Measurements from ENCODE around the gene CMIP.

CMIP gene

DNA sequence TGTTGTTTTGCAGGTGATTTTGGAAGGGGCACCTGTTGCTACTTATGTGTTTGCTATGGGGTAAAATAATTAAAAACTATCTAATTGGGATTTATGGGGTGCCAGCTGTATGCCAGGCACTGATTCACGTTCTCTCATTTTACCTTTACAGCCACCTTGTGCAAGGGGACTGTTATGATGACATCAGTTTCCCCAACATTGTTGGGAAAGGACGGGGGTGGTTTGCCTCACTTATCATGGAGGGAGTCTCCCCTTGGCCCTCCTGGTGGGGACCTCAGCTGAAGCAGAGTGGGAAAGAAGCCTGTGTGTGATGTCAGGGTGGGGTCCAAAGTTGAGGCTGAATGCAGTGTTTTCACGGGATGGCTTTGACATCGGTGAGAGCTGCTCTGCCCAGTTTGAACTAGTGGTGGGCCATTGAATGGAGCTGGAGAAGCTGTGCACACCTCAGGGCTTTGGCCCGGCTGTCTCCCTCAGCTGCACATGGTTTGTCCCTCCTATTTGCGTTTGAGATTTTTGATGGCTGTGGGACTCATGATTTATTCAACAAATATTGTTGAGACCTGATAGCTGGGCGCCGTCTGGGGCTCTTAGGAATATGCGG is 36.1 kb downstream of the CMIP start:
- no peaks in the 10 kb centered on the region for H3K27me3 ChIP-seq
- peaks cover 94 to 100% (median 98%) of the 10 kb centered on the region in 10 experiments for H3K4me1 ChIP-seq
- H3K27ac ChIP-seq: peak overlapping the region; percentile 78 to 98 (median 92)
- H3K4me3 ChIP-seq: peak overlapping the region in 7 of 10 experiments; percentile 7 to 55 (median 37); a peak in 11 of 20 replicates
- no peak for TF ChIP-seq Cebpa-rat (IDR thresholded peaks at IDR 0.05)
- peaks cover 0 to 41% (median 0%) of the 10 kb centered on the region in 11 experiments; a peak in 7 of 22 replicates for H4K20me1 ChIP-seq
- H3K36me3 ChIP-seq: peaks cover 3 to 47% (median 22%) of the 10 kb centered on the region in 11 experiments; a peak in 19 of 22 replicates
- H3K9ac ChIP-seq: peak overlapping the region; percentile 74 to 86 (median 78)
- peak overlapping the region; percentile 81 to 98 (median 92) for H3K4me2 ChIP-seq
- H3K9me3 ChIP-seq (replicated peaks in 1 of 11): peaks cover 0 to 16% (median 12%) of the 10 kb centered on the region in 11 experiments; a peak in 11 of 22 replicates

DNA sequence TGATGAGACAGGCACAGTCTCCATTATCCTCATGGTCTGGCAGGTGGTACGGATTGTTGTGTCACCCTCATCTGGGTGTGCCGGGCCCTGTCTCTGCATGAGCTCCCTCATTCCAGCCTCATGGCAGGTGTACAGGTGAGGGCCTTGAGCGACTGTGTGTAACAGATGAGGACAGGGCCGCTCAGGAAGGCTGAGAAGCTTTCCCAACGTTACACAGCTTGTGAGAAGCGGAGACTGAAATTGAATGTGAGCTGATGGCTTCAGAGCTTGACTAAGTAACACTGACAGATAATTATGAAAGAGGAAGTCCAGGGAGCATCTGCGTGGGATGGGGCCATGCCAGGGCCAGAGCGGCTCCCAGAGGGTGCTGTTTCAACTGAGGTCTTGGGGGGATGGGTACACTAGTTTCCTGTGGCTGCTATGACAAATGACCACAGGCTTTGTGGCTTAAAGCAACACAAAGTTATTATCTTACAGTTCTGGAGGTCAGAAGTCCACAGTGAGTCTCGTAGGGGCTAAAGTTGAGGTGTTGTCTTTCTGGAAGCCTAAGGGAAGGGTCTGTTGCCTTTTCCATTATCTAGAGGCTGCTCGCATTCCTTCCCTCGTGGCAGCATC is 36.7 kb downstream of the CMIP start:
- Histone ChIP-seq H3K27ac (peak overlapping the region; percentile 85 to 98 (median 92)), H4K20me1 (peaks cover 0 to 47% (median 0%) of the 10 kb centered on the region in 11 experiments; a peak in 9 of 22 replicates), H3K4me2 (peak overlapping the region; percentile 81 to 98 (median 92)), H3K4me1 (peaks cover 96 to 100% (median 98%) of the 10 kb centered on the region in 10 experiments), H3K27me3 (no peaks in the 10 kb centered on the region), H3K36me3 (peaks cover 5 to 47% (median 19%) of the 10 kb centered on the region in 11 experiments; a peak in 19 of 22 replicates), H3K9ac (peak overlapping the region; percentile 74 to 86 (median 78)), H3K9me3 (replicated peaks in 1 of 11) (peaks cover 0 to 10% (median 7%) of the 10 kb centered on the region in 11 experiments; a peak in 11 of 22 replicates), H3K4me3 (peak overlapping the region in 8 of 10 experiments; percentile 13 to 60 (median 36); a peak in 14 of 20 replicates)
- TF ChIP-seq Cebpa-rat (IDR thresholded peaks at IDR 0.05): peak in 10 of 11 experiments; percentile 35 to 89 (median 82); a peak in 16 of 22 replicates

DNA sequence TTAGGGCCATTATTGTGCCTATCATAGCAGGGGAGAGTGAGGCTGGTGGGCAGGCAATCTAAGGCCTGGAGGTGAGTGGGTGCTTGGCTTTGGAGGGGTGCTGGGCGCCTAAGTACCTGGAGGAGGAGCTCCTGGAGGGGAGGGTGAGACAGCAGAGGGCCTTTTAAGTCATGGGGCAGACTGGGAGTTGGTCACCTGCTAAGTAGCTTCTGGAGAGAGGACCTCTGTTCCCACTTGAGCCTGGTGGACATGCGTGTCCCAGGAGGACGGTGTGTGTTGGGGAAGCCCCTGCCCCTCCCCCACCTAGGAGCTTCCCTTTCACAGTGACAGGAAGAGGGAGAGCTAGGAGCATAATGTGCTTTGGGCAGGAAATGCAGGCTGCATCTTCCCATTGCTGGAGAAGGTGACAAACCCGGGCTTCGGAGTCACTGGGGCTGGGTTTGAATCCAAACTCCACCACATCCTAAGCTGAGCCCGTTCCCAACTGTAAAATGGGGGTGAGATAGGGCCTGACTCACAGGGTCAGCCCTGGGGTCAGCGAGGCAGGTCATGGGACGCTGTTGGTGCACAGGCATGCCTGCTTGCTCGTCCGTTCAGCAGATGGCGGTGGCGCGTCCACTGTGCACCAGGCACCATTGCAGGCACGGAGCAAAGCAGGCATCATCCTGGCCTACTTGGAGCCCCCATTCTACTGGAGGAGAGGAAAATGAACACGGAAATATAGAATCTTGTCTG is 37.9 kb downstream of the CMIP start:
- H3K9ac ChIP-seq: peak overlapping the region; percentile 68 to 86 (median 78)

DNA sequence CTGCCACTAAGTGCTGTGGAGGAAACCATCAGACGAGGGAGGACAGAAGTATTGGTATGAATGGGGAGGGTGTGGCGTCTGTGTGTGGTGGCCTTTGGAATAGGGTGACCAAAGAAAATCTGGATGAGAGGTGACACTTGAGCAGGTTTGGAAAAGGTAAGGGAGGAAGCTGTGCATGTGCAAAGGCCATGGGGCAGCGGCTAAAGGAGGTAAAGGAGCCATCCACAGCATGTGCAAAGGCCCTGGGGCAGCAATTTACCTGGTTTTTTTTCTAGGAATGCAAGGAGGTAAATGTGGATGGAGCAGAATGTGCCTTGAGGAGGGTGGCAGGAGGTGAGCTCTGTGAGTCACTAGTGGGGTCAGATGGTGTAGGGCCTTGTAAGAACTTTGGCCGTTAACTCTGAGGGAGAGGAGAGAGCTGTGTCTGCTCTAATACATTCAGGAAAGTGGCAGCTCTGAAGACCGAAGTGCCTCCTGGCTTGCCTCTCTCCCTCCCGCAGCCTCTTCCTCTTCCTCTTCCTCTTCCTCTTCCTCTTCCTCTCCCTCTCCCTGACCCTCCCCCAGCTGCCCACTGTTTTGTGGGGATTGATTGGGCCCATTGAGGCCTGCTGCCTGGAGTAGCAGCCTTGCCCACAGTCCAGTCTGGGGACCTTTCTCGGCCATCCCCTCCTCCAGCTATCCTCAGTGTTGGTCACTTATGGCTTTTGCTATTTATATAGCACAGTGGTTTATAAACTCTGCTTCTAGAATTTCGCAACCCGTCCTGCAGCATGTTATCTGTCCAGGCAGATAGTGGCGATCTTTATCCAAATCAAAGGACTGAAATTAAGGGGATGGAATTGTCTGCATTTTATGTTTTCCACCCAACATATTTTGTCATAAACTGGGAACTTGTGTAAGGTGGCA is 38.7 kb downstream of the CMIP start:
- H3K9me3 ChIP-seq (replicated peaks in 1 of 11): no peaks in the 10 kb centered on the region
- peak overlapping the region; percentile 60 to 86 (median 78); a peak in 19 of 22 replicates for H3K9ac ChIP-seq
- H3K36me3 ChIP-seq: peaks cover 0 to 49% (median 13%) of the 10 kb centered on the region in 11 experiments; a peak in 14 of 22 replicates
- H3K4me1 ChIP-seq: peaks cover 96 to 100% (median 98%) of the 10 kb centered on the region in 10 experiments
- H3K27ac ChIP-seq: peak overlapping the region; percentile 85 to 98 (median 92)
- peak overlapping the region; percentile 81 to 98 (median 92) for H3K4me2 ChIP-seq
- peak overlapping the region in 7 of 10 experiments; percentile 13 to 60 (median 26); a peak in 11 of 20 replicates for H3K4me3 ChIP-seq
- peaks cover 0 to 60% (median 11%) of the 10 kb centered on the region in 11 experiments; a peak in 17 of 22 replicates for H4K20me1 ChIP-seq
- TF ChIP-seq Cebpa-rat (IDR thresholded peaks at IDR 0.05): peak in 7 of 11 experiments; percentile 17 to 80 (median 60); a peak in 9 of 22 replicates
- no peaks in the 10 kb centered on the region for H3K27me3 ChIP-seq

More for the DNA sequence above, 37.9 kb downstream of the CMIP start:
- peaks cover 96 to 100% (median 98%) of the 10 kb centered on the region in 10 experiments for H3K4me1 ChIP-seq
- no peak for TF ChIP-seq Cebpa-rat (IDR thresholded peaks at IDR 0.05)
- H3K27ac ChIP-seq: peak overlapping the region; percentile 85 to 98 (median 92)
- H3K27me3 ChIP-seq: no peaks in the 10 kb centered on the region
- H3K4me2 ChIP-seq: peak overlapping the region; percentile 81 to 98 (median 92)
- peaks cover 0 to 58% (median 4%) of the 10 kb centered on the region in 11 experiments; a peak in 11 of 22 replicates for H4K20me1 ChIP-seq
- peaks cover 0 to 44% (median 13%) of the 10 kb centered on the region in 11 experiments; a peak in 14 of 22 replicates for H3K36me3 ChIP-seq
- H3K9me3 ChIP-seq (replicated peaks in 1 of 11): no peaks in the 10 kb centered on the region
- H3K4me3 ChIP-seq: peak overlapping the region in 7 of 10 experiments; percentile 13 to 60 (median 26); a peak in 10 of 20 replicates

DNA sequence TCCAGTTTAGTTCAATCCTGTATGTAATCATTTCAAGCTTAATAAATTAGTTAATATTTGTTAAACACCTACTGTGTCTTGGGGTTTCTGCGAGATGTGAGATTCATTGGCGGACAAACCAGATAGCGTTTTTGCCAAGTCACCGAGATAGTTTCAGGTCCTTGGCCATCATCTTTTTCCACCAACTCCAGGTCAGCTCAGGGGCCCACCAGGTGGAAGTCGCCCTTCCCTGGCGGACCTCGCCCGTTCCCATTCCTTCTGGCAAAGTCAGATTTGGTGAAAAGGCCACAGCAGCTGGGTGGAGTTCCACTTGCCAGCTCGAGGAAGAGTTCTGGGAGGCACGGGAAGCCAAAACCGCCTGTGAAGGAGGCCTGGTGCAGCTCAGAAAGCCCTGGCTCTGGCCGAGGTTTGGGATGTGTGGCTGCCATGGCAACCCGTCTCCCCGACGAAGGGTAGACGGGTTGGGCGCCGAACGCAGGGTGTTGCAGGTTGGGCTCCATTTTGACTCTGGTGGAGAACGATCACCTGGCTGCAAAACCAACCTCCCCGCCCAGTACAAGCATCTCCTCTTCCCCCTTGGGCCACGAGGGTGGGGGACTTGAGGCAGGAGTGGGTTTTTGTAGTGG is 39.5 kb downstream of the CMIP start:
- H3K9me3 ChIP-seq (replicated peaks in 1 of 11): no peaks in the 10 kb centered on the region
- peaks cover 0 to 53% (median 13%) of the 10 kb centered on the region in 11 experiments; a peak in 15 of 22 replicates for H3K36me3 ChIP-seq
- H3K27me3 ChIP-seq: no peaks in the 10 kb centered on the region
- H3K27ac ChIP-seq: peak overlapping the region in 10 of 11 experiments; percentile 31 to 98 (median 92); a peak in 19 of 22 replicates
- H3K9ac ChIP-seq: peak overlapping the region in 10 of 11 experiments; percentile 46 to 86 (median 77); a peak in 11 of 22 replicates
- peak overlapping the region; percentile 81 to 98 (median 92); a peak in 21 of 22 replicates for H3K4me2 ChIP-seq
- peaks cover 2 to 68% (median 19%) of the 10 kb centered on the region in 11 experiments; a peak in 20 of 22 replicates for H4K20me1 ChIP-seq
- H3K4me3 ChIP-seq: peak overlapping the region in 1 of 10 experiments; percentile 60; a peak in 1 of 20 replicates
- H3K4me1 ChIP-seq: peaks cover 96 to 100% (median 98%) of the 10 kb centered on the region in 10 experiments
- TF ChIP-seq Cebpa-rat (IDR thresholded peaks at IDR 0.05): no peak; a peak in 1 of 22 replicates

DNA sequence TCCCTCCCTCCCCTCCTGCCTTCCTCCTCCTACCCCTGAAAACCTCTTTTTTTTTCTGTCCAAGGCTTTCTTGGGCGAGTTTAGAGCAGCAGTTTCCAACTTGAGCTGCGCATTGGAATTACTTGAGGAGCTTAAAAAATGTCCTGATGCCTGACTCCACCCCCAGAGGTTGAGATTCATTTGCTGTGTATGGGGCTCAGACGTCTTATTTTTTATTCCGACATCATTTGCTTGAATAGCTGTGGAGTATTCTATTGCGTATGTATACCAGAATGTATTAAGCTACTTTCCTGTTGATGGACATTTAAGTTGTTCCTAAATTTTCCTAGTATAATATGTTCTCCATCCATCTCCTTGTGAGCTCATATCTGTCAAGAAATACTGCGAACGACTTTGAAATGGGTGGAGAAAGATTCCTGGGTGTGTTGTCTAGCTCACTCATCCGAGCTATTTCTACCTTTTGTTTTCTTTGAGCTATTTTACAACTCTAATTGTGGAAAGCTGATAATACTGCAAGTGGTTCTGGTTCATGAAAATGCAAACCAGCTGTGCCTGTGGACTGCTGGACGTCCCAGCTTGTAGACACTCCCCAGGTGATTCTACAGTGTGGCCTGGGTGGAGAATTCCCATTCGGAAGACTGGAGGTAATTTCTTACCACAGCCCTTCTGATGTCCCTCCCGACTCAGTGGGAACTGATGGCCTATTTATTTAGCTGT is 40.5 kb downstream of the CMIP start:
- Histone ChIP-seq H3K4me1 (peaks cover 96 to 100% (median 98%) of the 10 kb centered on the region in 10 experiments), H3K9ac (peak overlapping the region in 8 of 11 experiments; percentile 2 to 86 (median 69); a peak in 7 of 22 replicates), H3K27me3 (no peaks in the 10 kb centered on the region), H3K9me3 (replicated peaks in 1 of 11) (no peaks in the 10 kb centered on the region), H3K27ac (peak overlapping the region in 10 of 11 experiments; percentile 31 to 98 (median 92); a peak in 19 of 22 replicates), H3K4me2 (peak overlapping the region in 10 of 11 experiments; percentile 88 to 98 (median 92); a peak in 20 of 22 replicates), H4K20me1 (peaks cover 12 to 78% (median 28%) of the 10 kb centered on the region in 11 experiments; a peak in 20 of 22 replicates), H3K4me3 (no peak overlapping the region), H3K36me3 (peaks cover 0 to 51% (median 13%) of the 10 kb centered on the region in 11 experiments; a peak in 15 of 22 replicates)
- TF ChIP-seq Cebpa-rat (IDR thresholded peaks at IDR 0.05): no peak
